NCI-H1048 (cell line): Measurements from ENCODE around the gene SLC7A1.

Experiments used
- DNase-seq: peaks from one replicate; lab custom pipeline; 2025; lab: John Stamatoyannopoulos, UW

The SLC7A1 gene

GRCh38 chr13:29530901-29531300 is 64.6 kb downstream of the SLC7A1 start:
- no peak for DNase-seq

DNA sequence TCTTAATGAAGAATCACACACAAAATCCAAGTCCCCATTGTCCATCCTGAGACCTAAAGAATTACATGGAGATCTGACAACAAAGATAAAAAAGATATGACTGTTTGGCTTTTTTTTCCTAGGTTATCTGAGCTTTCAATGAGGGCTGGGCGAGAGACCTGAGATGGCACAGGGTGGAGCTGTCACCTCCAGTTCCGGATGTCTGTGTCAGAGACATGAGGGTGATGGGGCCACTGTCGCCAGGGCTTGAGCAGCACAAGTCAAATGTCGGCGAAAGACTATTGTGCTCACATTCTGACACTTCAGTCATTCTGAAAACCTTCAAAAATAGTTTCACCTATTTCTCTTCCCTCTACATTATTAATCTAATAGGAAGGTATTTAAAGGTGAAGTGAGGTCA is 65.7 kb downstream of the SLC7A1 start:
- DNase-seq: no peak

GRCh38 chr13:29527916-29528315 is 67.6 kb downstream of the SLC7A1 start:
- no peak for DNase-seq

DNA sequence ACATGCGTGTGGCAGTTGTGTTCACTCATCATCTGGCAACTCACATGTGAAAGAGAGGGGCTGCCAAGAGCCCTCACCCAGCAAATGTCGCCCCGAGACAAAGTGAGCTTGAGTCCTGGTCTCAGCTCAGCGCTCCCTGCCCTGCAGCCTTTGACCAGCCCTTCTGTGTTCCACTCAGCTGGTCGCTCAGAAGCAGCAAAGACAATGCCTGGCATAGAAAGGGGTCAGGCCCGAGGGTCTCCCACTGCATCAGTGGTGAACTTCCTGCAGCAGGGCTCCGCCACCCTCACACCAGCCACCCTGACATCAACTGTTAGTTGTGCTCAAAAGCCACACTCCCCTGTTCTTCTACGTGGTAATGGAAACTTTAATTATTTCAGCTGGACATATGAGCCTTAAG is 68.0 kb downstream of the SLC7A1 start:
- DNase-seq: no peak

DNA sequence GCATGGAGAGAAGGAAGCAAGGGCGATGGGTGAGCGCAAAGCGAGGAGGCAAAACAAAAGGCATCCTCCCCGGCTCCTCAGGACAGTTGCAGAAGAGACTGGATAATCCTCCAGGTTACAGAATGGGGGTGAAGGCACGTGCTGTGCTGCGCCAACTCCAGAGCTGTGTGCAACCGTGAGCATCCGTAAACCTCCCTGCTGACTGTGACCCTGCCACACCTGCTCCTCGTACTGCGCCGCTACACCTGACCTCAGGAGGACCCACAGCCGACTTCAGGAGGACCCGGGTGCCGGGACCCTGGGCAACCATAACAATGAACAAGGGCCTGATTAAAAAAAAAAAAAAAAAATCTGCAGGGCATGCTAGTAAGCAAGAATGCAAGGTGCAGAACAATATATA is 68.7 kb downstream of the SLC7A1 start:
- no peak for DNase-seq

DNA sequence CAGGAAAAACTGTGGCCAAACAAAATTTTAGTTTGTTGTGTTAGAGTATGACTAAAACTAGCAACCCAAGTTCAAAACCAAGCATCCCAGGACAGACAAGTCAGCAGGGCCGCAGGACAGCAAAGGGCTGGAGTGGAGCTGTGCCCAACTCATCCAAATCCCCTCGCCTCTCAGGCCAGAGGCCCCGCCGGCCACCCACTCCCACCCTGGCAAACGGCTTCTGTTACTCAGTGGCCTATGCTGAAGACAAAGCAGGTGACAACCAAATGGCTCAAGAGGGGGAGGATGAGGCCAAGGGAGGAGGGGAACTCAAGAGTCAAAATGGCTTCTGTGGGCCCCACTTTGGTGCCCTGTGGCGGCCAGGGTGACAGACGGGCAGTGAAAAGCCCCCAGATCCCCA is 69.7 kb downstream of the SLC7A1 start:
- DNase-seq: no peak

- DNase-seq: no peak
These were observed 70.8 kb downstream of the SLC7A1 start for GRCh38 chr13:29524641-29525040.

GRCh38 chr13:29524176-29524575 is 71.3 kb downstream of the SLC7A1 start:
- DNase-seq: no peak

GRCh38 chr13:29523199-29523961 is 72.1 kb downstream of the SLC7A1 start:
- no peak for DNase-seq

DNA sequence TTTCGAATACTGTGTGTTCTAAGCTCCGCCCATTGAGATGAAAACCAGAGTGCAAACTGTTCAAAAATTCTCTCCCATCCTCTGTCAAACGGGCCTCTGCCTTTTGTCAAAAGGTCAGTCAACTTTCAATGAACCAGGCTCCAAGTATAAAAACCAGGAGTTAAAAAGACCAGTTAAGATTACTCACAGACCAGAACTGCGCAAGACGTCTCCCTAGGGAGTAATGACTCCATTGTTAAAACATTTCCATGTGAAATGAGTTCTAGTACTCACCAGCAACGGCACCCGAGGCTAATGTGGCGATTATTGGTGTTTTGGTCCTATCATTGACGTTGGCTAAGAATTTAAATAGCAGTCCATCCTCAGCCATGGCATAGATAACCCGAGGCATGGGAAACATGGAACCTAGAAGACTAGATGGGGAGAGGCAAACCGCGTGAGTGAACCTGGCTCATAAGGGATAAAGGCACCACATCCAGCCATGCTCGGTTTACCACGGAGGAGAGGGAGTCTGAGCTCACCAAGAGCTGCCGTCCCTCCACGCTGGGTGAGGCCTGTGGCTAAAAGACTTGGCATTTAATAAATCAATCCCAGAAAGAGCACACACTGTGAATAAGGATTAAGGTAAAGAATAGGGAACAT is 73.3 kb downstream of the SLC7A1 start:
- no peak for DNase-seq

- no peak for DNase-seq
These were observed 74.2 kb downstream of the SLC7A1 start for GRCh38 chr13:29521336-29521735.

- no peak for DNase-seq
These were observed 74.8 kb downstream of the SLC7A1 start for GRCh38 chr13:29520671-29521070.

DNA sequence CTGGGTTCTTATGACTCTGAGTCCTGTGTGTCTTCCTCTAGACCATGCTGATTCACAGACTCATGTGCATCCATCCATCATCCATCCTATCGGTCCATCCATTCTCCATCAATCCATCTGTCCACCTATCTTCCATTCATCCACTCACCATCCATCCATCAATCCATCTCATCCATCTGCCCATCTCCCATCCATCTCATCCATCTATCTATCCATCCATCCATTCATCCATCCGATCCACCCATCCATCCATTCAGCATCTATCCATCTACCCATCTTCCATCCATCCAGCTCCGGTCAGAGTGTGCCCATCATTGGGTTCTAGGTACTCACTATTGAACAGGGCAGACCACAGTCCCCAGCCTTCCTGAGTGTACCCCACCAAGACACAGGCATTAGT is 75.6 kb downstream of the SLC7A1 start:
- DNase-seq: no peak

- DNase-seq: no peak
These were observed 78.6 kb downstream of the SLC7A1 start for GRCh38 chr13:29516880-29517279.

DNA sequence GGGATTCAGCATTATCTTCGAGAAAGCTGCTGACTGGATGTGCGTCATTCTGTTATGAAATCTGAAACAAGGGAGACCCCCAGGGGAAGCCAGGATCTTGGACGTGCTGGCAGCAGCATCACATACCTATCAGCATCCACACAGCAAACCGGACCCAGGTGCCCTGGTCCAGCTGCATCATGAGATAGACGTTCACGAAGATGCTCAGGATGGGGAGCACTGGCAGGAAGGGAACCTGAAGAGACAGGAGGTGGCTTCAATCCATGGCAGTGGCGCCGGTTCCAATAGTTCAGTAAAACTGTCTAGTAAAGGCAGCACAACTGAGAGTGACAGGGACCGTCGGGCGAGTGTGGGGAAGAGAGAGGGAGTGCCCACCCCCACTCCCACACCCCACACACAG is 79.5 kb downstream of the SLC7A1 start:
- no peak for DNase-seq

- DNase-seq: no peak
These were observed 80.1 kb downstream of the SLC7A1 start for GRCh38 chr13:29515372-29515771.

DNA sequence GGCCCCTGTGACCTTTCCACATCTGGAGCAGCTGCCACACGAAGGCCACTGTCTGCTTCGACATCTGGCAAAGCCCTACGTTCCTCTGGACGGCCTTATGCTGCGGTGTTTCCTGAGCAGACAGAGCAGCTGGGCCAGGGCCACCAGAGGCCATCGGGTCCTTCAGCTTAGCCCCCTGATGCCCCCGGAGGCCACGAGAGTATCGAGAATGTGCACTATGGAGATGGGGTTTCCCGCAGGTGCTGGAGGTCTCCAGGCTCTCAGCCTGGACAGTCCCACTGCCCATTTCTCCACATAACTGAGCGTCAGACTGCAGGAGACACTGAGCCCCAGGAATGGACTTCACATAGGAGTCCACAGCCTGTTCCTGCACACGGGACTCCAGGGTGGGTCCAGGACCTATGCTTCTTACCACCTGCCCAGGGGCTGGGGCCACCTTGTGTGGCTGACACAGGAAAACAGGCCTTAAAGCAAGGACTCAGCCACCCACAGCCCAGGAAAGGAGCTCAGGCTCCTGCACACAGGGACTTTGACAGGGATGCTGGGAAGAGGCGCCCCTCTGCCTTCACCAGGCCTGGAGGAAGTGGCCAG is 80.7 kb downstream of the SLC7A1 start:
- no peak for DNase-seq

GRCh38 chr13:29513981-29514719 is 81.3 kb downstream of the SLC7A1 start:
- DNase-seq: no peak

DNA sequence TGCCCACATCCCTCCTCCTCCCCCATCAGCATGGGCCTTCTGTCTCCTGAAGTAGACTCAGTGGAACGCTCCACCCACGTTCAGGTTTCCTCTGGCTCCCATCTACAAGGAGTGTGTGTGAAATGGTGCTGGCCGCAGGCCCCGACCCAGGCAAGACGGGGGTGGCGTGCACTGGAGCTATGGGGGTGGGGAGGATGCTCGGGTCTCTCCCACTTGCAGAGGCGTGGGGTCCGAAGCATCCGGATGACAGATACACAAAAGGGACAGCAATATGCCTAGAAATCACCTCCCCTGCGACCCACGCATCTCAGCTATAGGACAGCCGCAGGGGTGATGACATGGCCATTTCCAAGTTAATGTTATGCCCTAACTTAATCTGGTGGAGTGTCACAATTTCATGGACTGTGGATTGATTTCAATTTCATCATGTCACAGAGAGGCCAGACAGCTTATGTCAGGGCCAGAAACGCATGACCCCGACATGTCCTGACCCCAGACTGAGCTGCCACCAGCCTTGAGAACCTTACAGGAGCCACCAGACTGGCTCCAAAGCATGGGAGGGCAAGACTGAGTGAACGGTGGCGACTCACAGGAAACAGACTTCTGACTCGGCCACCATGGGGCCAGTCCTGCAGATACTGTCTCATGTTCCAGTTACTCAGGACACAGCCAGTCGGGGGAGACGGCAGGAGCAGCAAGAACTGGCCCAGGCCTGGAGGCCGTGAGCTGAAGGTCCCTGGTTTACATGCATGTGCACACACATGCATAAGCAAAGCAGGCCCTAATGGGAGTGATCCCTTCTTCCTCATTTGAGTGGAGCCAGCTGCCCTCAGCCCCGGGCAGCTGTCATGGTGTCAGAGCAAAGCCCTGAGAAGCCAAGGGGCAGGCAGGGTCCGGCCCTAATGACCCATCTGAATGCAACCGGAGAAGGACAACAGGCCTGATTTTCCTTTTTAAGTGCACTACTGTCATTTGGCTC is 82.2 kb downstream of the SLC7A1 start:
- DNase-seq: no peak

GRCh38 chr13:29511980-29512379 is 83.5 kb downstream of the SLC7A1 start:
- no peak for DNase-seq

GRCh38 chr13:29511106-29511796 is 84.2 kb downstream of the SLC7A1 start:
- no peak for DNase-seq
